Fibroblast of villous mesenchyme (primary cell): ENCODE results near the gene EHMT2. TPM values are rescaled to one million over a fixed set of nuclear protein-coding genes. Genes with fewer than 3 reads are reported as not detected.

Experiments
- DNase-seq: peaks from one replicate; pipeline ENCODE4 v3.0.0-alpha.2; 2010; ENCODE audit warnings: low read depth
- H3K4me3 ChIP-seq: 2 replicates; pipeline ENCODE4 v1.5.1; 2011; ENCODE audit warnings: low read depth, mild to moderate bottlenecking, low read length
- total RNA-seq: library from RNA; depleted of rRNA; stranded (reverse); fragments of >200 nt; gene quantifications from 2 replicates; pipeline ENCODE4 v1.2.3, GENCODE V29; 2012
- TF ChIP-seq, protein P1 (sequence below): IDR thresholded peaks from 2 replicates; pipeline ENCODE4 v1.5.1; 2012; ENCODE audit warnings: low read depth, mild to moderate bottlenecking, low read length; ENCODE audit not compliant: insufficient read depth

The EHMT2 gene
- total RNA-seq, 1 donor: 42.7 TPM

DNA sequence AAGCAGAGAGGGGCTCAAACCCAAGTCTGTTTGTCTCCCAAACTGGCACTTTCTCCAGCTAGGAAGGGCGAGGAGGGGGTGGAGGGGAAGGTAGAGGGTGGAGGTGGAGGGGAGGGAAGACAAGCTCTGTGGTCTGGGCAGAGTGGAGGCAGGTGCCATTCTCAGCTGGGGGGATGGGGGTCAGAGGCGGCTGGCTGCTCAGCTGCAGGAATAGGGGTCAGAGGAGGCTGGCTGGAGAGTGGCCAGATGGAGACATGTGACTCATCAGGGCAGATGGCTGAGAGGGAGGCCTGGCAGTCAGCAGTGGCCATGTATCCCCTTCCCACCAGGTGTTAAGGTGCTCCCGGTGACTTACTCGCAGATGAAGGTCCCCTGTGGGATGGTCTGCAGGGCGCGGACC lies 15.2 kb downstream of the EHMT2 start:
- DNase-seq: no peak
- no peak overlapping the region for H3K4me3 ChIP-seq
- TF ChIP-seq, protein P1, sequence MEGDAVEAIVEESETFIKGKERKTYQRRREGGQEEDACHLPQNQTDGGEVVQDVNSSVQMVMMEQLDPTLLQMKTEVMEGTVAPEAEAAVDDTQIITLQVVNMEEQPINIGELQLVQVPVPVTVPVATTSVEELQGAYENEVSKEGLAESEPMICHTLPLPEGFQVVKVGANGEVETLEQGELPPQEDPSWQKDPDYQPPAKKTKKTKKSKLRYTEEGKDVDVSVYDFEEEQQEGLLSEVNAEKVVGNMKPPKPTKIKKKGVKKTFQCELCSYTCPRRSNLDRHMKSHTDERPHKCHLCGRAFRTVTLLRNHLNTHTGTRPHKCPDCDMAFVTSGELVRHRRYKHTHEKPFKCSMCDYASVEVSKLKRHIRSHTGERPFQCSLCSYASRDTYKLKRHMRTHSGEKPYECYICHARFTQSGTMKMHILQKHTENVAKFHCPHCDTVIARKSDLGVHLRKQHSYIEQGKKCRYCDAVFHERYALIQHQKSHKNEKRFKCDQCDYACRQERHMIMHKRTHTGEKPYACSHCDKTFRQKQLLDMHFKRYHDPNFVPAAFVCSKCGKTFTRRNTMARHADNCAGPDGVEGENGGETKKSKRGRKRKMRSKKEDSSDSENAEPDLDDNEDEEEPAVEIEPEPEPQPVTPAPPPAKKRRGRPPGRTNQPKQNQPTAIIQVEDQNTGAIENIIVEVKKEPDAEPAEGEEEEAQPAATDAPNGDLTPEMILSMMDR: no peak

DNA sequence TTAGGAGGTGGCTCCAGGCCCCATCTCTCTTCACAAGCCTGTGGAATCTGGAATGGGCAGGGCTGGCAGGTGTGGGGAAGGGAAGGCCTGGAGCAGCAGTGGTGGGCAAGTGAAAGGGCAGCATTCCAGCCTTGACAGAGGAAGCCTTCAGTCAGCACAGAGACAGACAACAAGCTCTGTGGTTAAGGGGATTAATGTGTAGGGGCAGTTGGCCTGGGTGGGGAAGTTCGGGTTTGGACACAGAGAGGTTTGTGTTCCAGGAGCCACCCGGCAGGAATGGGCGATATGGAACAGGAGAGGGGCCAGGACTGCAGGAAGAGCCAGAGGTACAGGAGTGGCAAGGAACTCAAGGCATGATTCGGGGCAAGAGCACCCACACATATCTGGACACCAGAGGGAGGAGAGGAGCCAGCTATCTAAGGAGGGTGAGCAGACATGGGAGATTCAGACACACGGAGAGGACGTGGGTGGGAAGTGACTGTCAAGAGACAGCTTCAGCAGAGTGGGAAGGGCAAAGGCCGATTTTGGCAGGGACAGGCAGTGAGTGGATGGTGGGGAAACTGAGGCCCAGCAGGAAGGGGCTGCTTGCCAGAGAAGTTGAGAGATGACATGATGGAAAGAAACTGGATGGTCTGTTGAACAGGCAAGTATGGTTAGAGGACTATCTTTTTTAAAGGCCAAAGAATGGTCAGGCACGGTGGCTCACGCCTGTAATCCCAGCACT lies 16.2 kb downstream of the EHMT2 start:
- no peak for DNase-seq

DNA sequence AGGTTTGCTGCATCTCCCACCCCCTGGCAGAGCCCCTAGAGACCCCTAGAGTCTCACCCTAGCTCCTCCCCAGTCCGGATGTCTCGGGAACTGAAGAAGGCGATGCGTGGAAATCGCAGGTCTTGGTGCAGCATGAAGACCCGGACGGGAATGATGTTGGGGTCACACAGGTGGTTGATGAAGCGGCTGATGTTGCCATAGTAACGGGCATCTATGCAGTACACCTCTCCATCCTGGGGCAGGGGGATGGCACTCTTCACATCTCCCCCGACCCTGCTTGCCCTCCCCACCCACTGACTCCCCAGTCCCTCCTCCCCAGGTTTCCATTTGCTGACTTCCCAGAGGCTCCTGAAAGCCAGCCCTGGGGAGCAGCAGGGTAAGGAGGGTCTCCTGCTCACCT lies 16.9 kb downstream of the EHMT2 start:
- no peak overlapping the region for H3K4me3 ChIP-seq
- TF ChIP-seq, protein P1: no peak
- no peak for DNase-seq

More for the DNA sequence above, 16.2 kb downstream of the EHMT2 start:
- H3K4me3 ChIP-seq: no peak overlapping the region
- TF ChIP-seq, protein P1: no peak

DNA sequence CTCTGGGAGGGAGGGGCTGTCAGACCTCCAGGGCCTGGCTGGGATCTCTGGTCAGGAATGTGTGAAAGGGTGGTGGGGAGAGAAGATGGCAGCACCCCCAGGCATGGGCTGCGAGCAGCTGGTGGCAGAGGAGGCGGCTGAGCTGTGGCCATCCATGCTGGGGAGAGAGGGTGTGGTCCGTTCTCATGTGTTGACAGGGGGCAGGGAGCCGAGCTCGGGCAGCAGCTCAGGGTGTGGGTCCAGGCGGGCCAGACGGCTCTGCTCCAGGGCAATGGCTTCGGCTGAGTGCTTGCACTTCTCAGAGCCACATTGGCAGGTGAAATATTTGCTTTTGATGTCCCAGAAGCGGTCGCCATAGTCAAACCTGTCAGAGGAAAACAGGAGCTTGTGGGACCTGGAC lies 17.6 kb downstream of the EHMT2 start:
- no peak overlapping the region for H3K4me3 ChIP-seq
- DNase-seq: no peak
- TF ChIP-seq, protein P1: no peak

DNA sequence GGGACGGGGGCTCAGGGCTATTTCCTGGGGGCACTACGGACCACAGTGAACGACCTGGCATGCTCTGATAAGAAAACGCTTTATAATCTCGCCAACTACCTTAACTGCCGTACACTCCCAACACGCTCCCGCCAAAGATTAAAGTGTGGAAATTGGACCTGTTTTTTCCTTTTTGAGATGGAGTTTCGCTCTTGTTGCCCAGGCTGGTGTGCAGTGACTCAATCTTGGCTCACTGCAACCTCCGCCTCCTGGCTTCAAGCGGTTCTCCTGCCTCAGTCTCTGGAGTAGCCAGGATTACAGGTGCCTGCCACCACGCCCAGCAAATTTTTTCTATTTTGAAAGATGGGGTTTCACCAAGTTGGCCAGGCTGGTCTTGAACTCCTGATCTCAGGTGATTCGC lies 18.4 kb downstream of the EHMT2 start:
- no peak for DNase-seq
- TF ChIP-seq, protein P1: no peak
- no peak overlapping the region for H3K4me3 ChIP-seq

DNA sequence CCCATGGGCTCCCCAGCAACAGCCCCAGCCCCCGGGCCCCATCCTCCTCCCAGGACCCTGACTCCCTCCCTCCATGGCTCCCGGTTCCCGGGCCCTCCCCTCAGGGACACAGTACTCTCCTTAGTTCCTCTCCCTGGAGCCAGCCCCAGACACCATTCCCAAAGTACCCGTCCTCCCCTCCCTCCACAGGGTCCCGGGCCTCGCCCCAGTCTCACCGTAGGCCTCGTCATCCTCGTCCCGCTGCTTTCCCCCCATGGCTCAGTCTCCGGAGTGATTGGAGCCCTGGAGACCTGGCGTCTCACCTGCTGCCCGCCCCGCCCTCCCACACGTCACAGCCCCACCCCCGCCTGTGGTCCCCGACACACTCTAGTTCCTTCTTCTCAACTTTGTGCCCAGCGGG lies 18.8 kb downstream of the EHMT2 start, which contains the start of gene SLC44A4:
TSS of gene SLC44A4 (minus strand) at position 272 of the 400 bp plus-strand sequence. CDS start at position 255, 17 bp downstream.
- no peak within 1 kb of the TSS for H3K4me3 ChIP-seq
- DNase-seq: no peak
- TF ChIP-seq, protein P1: no peak

DNA sequence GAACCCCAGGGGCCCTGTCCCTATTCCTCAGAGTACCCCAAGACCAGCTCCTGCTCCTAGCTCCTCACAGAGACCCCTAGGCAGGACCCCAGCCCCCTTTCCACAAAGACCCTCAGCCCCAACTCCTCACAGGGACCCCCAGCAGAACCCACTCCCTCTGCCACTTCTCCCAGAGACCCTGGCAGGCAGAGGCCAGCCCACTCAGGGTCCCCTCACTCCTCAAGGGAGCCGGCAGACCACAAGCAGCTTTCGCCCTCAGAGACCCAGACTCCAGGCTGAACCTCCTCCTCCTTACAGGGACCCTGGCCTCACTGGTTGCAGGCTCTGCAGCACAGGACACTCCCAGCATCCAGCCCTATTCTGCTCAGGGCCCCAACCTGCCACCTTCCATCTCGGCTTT lies 19.3 kb downstream of the EHMT2 start:
- TF ChIP-seq, protein P1: no peak
- no peak overlapping the region for H3K4me3 ChIP-seq
- DNase-seq: no peak
